ENCODE results near the gene GLYATL1B. TPM values are rescaled to one million over a fixed set of nuclear protein-coding genes. Genes with fewer than 3 reads are reported as not detected.
A peak's percentile ranks its signal among the peaks of the same experiment; 100 is the strongest.
"Not testable (repeated sequence)": the region's sequence is repeated elsewhere in the genome, so short reads cannot be mapped to it uniquely, and the experiment has no call there.

Gene GLYATL1B
- polyA plus RNA-seq (2011; rRNA removed) (not detected in 2 replicates), polyA minus RNA-seq (2011; rRNA and poly(A)+ RNA removed) (not detected in 2 replicates)

DNA sequence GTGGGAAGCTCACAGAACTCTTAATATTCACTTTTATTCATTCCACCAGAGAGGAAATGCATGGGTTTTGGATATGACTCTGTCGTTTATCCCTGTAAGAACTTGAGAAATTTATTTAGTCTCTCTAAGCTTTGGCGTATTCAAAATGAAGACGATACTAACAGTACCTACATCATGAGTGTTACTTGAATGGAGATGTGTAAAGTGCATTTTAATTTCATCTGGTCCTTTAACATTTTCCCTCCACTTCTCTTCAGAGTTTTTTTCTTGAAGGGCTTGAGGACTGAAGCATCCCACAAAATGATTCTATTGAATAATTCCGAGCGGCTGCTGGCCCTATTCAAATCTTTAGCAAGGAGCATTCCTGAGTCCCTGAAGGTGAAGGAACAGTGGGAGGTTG, at the start of gene GLYATL1B:
GLYATL1B (plus strand) TSS at position 301 of the 400 bp plus-strand sequence; CDS start at position 301, 0 bp downstream.
- H3K4me3 ChIP-seq (ENCODE audit: low read depth, low read length); H3K27me3 ChIP-seq (ENCODE audit: control insufficient read depth, insufficient read depth, low read length); DNase-seq (ENCODE audit: low read depth); H3K36me3 ChIP-seq (ENCODE audit: control insufficient read depth, insufficient read depth, low read length); POLR2A ChIA-PET; CTCF ChIA-PET: not testable (repeated sequence)

- CTCF ChIA-PET; H3K27me3 ChIP-seq (ENCODE audit: control insufficient read depth, insufficient read depth, low read length); POLR2A ChIA-PET; H3K36me3 ChIP-seq (ENCODE audit: control insufficient read depth, insufficient read depth, low read length); H3K4me3 ChIP-seq (ENCODE audit: low read depth, low read length); DNase-seq (ENCODE audit: low read depth): not testable (repeated sequence)
These were observed 49.6 kb upstream of the GLYATL1B start for GRCh38 chr11:59036542-59036941.

GRCh38 chr11:59037434-59037833, 48.7 kb upstream of the GLYATL1B start:
- H3K4me3 ChIP-seq (ENCODE audit: low read depth, low read length); DNase-seq (ENCODE audit: low read depth); H3K36me3 ChIP-seq (ENCODE audit: control insufficient read depth, insufficient read depth, low read length); H3K27me3 ChIP-seq (ENCODE audit: control insufficient read depth, insufficient read depth, low read length); POLR2A ChIA-PET: not testable (repeated sequence)
- CTCF ChIA-PET, result interaction anchor here (0.6 kb wide), 1 partner anchor 156 kb away, joined by 3 read pairs; no protein-coding TSS in a partner anchor

DNA sequence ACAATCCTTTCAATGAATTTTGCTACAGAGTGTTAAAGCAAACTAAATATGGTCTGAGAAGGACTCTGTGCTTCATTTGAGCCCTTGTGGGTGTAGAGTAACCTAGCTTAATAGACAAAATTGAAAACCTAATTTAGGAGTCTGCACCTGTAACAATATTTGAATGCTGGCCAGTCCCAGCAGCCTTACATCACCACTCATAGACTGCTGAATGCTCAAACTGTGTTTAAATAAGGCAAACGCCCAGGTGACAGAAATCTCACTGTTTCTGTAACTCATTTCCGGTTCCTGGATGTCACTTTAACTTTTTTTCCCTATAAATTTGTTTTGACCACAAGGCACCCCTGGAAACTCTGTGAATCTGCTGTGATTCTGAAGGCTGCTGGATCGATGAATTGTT, 45.5 kb upstream of the GLYATL1B start:
- DNase-seq (ENCODE audit: low read depth), result no peak
- TF ChIP-seq, protein P1, sequence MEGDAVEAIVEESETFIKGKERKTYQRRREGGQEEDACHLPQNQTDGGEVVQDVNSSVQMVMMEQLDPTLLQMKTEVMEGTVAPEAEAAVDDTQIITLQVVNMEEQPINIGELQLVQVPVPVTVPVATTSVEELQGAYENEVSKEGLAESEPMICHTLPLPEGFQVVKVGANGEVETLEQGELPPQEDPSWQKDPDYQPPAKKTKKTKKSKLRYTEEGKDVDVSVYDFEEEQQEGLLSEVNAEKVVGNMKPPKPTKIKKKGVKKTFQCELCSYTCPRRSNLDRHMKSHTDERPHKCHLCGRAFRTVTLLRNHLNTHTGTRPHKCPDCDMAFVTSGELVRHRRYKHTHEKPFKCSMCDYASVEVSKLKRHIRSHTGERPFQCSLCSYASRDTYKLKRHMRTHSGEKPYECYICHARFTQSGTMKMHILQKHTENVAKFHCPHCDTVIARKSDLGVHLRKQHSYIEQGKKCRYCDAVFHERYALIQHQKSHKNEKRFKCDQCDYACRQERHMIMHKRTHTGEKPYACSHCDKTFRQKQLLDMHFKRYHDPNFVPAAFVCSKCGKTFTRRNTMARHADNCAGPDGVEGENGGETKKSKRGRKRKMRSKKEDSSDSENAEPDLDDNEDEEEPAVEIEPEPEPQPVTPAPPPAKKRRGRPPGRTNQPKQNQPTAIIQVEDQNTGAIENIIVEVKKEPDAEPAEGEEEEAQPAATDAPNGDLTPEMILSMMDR (IDR thresholded peaks at IDR 0.05; ENCODE audit: insufficient read depth, low read depth, low read length), result no peak
- POLR2A ChIA-PET, result no interaction called here
- Histone ChIP-seq H3K27me3 (ENCODE audit: control insufficient read depth, insufficient read depth, low read length) (no peaks in the 10 kb centered on the region; the same call in 1 of the 2 replicates), H3K4me3 (ENCODE audit: low read depth, low read length) (no peak overlapping the region), H3K36me3 (ENCODE audit: control insufficient read depth, insufficient read depth, low read length) (no peaks in the 10 kb centered on the region)
- CTCF ChIA-PET, result no interaction called here

DNA sequence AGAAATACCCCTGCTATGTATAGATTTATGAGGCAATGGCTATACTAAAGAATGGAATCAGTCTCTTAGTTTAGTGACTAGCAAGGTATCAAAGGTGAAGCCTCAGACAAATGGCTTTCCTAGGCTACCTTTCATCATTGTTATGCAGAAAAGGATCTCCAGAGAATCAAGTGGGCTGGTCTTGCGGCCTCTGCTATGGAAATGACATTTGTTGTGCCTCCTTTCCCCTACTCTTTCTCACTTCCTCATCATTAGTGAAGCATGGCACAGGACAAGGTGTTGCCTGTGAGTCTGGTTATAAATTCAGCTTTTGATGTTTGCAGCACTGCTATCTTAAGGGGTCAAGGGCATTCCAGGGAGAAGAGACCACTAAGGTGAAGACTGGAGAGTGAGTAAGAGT, 34.7 kb upstream of the GLYATL1B start:
- H3K27me3 ChIP-seq (ENCODE audit: control insufficient read depth, insufficient read depth, low read length); DNase-seq (ENCODE audit: low read depth); H3K36me3 ChIP-seq (ENCODE audit: control insufficient read depth, insufficient read depth, low read length); H3K4me3 ChIP-seq (ENCODE audit: low read depth, low read length); CTCF ChIA-PET; POLR2A ChIA-PET: not testable (repeated sequence)

DNA sequence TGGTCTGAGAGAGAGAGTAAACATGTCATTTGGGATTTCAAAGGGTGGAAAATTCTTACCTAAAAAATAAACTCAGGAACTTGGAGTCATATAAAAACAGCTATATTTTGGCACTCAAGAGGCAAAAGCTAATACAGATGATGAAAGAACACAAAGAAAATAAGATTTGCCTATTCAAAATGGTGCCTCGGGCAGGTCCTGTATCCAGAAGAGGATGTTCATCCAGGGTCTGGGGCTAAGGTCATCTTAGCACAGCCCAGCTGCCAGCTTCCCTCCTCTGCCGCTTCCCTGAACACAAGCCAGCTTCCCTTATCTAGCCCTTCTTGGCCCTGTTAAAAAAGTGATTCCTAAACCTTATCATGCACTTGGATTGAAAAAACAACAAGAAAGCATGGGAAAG, 33.8 kb upstream of the GLYATL1B start:
- CTCF ChIA-PET, result interaction anchor here (0.9 to 2.7 kb wide), 7 partner anchors 24 to 361 kb away, joined by 3 to 22 read pairs (median 5); no protein-coding TSS in a partner anchor
- H3K4me3 ChIP-seq (ENCODE audit: low read depth, low read length); H3K36me3 ChIP-seq (ENCODE audit: control insufficient read depth, insufficient read depth, low read length); DNase-seq (ENCODE audit: low read depth); H3K27me3 ChIP-seq (ENCODE audit: control insufficient read depth, insufficient read depth, low read length); POLR2A ChIA-PET: not testable (repeated sequence)

GRCh38 chr11:59053387-59053786, 32.7 kb upstream of the GLYATL1B start:
- ChIA-PET CTCF (interaction anchor here (0.7 to 2.7 kb wide), 16 partner anchors 14 to 418 kb away, joined by 3 to 22 read pairs (median 4); no protein-coding TSS in a partner anchor), POLR2A (no interaction called here)
- no peak overlapping the region for H3K4me3 ChIP-seq (ENCODE audit: low read depth, low read length)
- no peaks in the 10 kb centered on the region for H3K36me3 ChIP-seq (ENCODE audit: control insufficient read depth, insufficient read depth, low read length)
- DNase-seq (ENCODE audit: low read depth), result no peak
- H3K27me3 ChIP-seq (ENCODE audit: control insufficient read depth, insufficient read depth, low read length), result 0 out of 2 replicates have a peak, but pooled peaks cover 2% of the 10 kb centered on the region
- TF ChIP-seq, protein P1 (IDR thresholded peaks at IDR 0.05; ENCODE audit: insufficient read depth, low read depth, low read length), result peak; percentile 75
